HepG2 (cell line): Measurements from ENCODE around the gene ST6GAL2. TPM values are rescaled to one million over a fixed set of nuclear protein-coding genes. Genes with fewer than 3 reads are reported as not detected.

Experiments used
- ATAC-seq: fragments of 200-7000 bp; cut with Tn5 transposase; 3 replicates; pipeline ENCODE4 v1.9.1; 2020; ENCODE audit warnings: mild to moderate bottlenecking, moderate library complexity
- BruUV-seq: library from RNA; stranded (reverse); fragments of 400-500 nt; replicated peaks from 2 replicates; lab custom pipeline; 2021; lab: Mats Ljungman, UMichigan
- CTCF ChIA-PET: fragments of 300-600 bp; formaldehyde crosslinking; extraction: SDS; loops from one replicate; lab custom pipeline; 2021; ENCODE audit warnings: low total read pairs, inconsistent platforms, low intra/inter-chr PET ratio; lab: Yijun Ruan, JAX
- POLR2A ChIA-PET: fragments of 350-600 bp; sonication (Branson Sonifier 250); formaldehyde crosslinking; loops from one replicate; lab custom pipeline; 2020; ENCODE audit warnings: antibody characterized with exemption, inconsistent platforms; lab: Yijun Ruan, JAX
- DNase-seq: peaks from one replicate; pipeline ENCODE4 v3.0.0-alpha.2; 2015; ENCODE audit warnings: low spot score
- FAIRE-seq: peaks from 3 replicates; lab custom pipeline; 2011; peaks lifted over from hg19 to GRCh38; lab: Jason Lieb, UNC
- H2AFZ ChIP-seq: one replicate; pipeline ENCODE4 v1.6.1; 2011; ENCODE audit warnings: low read length, inconsistent platforms
- H3K27ac ChIP-seq: fragments of 300-600 bp; 3 replicates; pipeline ENCODE4 v1.8.0; 2011; ENCODE audit warnings: mixed run types, mild to moderate bottlenecking, mixed read lengths, low read length, inconsistent platforms; ENCODE audit not compliant: insufficient read depth; ENCODE audit errors: extremely low read length
- H3K27me3 ChIP-seq, 2 experiments: fragments of 200-600 bp in 1 of 2; 2 replicates in 1 of 2; 3 replicates in 1 of 2; pipeline versions ENCODE4 v1.6.0 to v1.8.0; 2011; ENCODE audit warnings: low read length in 2 of 2, mild to moderate bottlenecking in 2 of 2, moderate library complexity in 2 of 2, inconsistent platforms in 1 of 2; ENCODE audit not compliant: insufficient read depth in 2 of 2, control insufficient read depth in 1 of 2
- H3K36me3 ChIP-seq, 2 experiments: fragments of 200-600 bp in 1 of 2; replicated peaks in 1 of 2; 2 replicates in 1 of 2; 3 replicates in 1 of 2; pipeline versions ENCODE4 v1.5.1 to v1.8.0; 2011; ENCODE audit warnings: low read length in 2 of 2, inconsistent platforms in 1 of 2; ENCODE audit not compliant: insufficient read depth in 2 of 2, control insufficient read depth in 1 of 2
- H3K4me1 ChIP-seq: 2 replicates; pipeline ENCODE4 v1.5.1; 2012; ENCODE audit warnings: low read length, inconsistent platforms; ENCODE audit not compliant: insufficient read depth
- H3K4me2 ChIP-seq: 2 replicates; pipeline ENCODE4 v1.6.0; 2011; ENCODE audit warnings: low read depth, low read length, inconsistent platforms
- H3K4me3 ChIP-seq, 3 experiments: fragments of 200-600 bp in 1 of 3; sonication (generic), shearing (Covaris generic) in 1 of 3; replicated peaks in 1 of 3; 2 replicates each; pipeline ENCODE4 v1.5.1; 2011 to 2016; ENCODE audit warnings: low read length in 3 of 3, inconsistent platforms in 2 of 3, low read depth in 2 of 3, mild to moderate bottlenecking in 2 of 3, control low read depth in 1 of 3, mixed read lengths in 1 of 3; ENCODE audit not compliant: insufficient read depth in 1 of 3
- H3K79me2 ChIP-seq: one replicate; pipeline ENCODE4 v1.6.1; 2011; ENCODE audit warnings: low read length, inconsistent platforms; ENCODE audit not compliant: insufficient read depth
- H3K9ac ChIP-seq: 2 replicates; pipeline ENCODE4 v1.6.0; 2011; ENCODE audit warnings: mild to moderate bottlenecking, low read depth, low read length, inconsistent platforms; ENCODE audit not compliant: insufficient read depth
- H3K9me3 ChIP-seq: 2 replicates; pipeline ENCODE4 v1.5.1; 2012; ENCODE audit warnings: mild to moderate bottlenecking, low read length
- H4K20me1 ChIP-seq: 2 replicates; pipeline ENCODE4 v1.6.0; 2011; ENCODE audit warnings: inconsistent platforms, mild to moderate bottlenecking, low read length, moderate library complexity; ENCODE audit not compliant: insufficient read depth
- BCL6 ChIP-seq: IDR thresholded peaks from 2 replicates; pipeline ENCODE4 v1.6.1; 2016; ENCODE audit warnings: missing genetic modification reagents, missing compliant biosample characterization
- MLLT10 ChIP-seq: sonication (generic); formaldehyde crosslinking; IDR thresholded peaks from 2 replicates; pipeline ENCODE4 v1.4.0; 2020; ENCODE audit warnings: missing genetic modification reagents
- MXI1 ChIP-seq: IDR thresholded peaks from 3 replicates; pipeline ENCODE4 v1.6.1; 2012; ENCODE audit warnings: low read depth, low read length, inconsistent platforms, borderline replicate concordance
- NR2F2 ChIP-seq: IDR thresholded peaks from 2 replicates; pipeline ENCODE4 v1.6.1; 2012; ENCODE audit warnings: low read depth, inconsistent platforms, borderline replicate concordance
- NR2F6 ChIP-seq, 2 experiments: IDR thresholded peaks; 2 replicates each; pipeline ENCODE4 v1.6.1; 2016; ENCODE audit warnings: antibody characterized with exemption in 1 of 2, mild to moderate bottlenecking in 1 of 2
- RBM22 ChIP-seq: fragments of 200-400 bp; formaldehyde crosslinking; optimal IDR thresholded peaks from 2 replicates; pipeline ENCODE3; 2017; ENCODE audit warnings: mild to moderate bottlenecking, low read length, moderate library complexity
- TEAD3 ChIP-seq: optimal IDR thresholded peaks from 2 replicates; pipeline ENCODE3; 2016; ENCODE audit warnings: borderline replicate concordance
- ZFP37 ChIP-seq: sonication (generic); formaldehyde crosslinking; IDR thresholded peaks from 2 replicates; pipeline ENCODE4 v1.4.0; 2020; ENCODE audit warnings: missing genetic modification reagents, borderline replicate concordance
- ZFP91 ChIP-seq: sonication (generic); formaldehyde crosslinking; IDR thresholded peaks from 2 replicates; pipeline ENCODE4 v1.9.0; 2022; ENCODE audit warnings: missing genetic modification reagents, mild to moderate bottlenecking, borderline replicate concordance
- ZNF841 ChIP-seq: sonication (generic); formaldehyde crosslinking; IDR thresholded peaks from 2 replicates; pipeline ENCODE4 v1.8.1; 2023; ENCODE audit warnings: missing genetic modification reagents, borderline replicate concordance
- ZSCAN21 ChIP-seq: sonication (generic); formaldehyde crosslinking; IDR thresholded peaks from 2 replicates; pipeline ENCODE4 v1.8.0; 2022; ENCODE audit warnings: mild to moderate bottlenecking, missing genetic modification reagents, moderate library complexity, borderline replicate concordance
- WGBS: methylation state at CpG from one replicate; pipeline ENCODE4 v1.1.6; 2017; ENCODE audit warnings: low lambda C conversion rate; 5-methylcytosine and 5-hydroxymethylcytosine counted together
- in situ Hi-C: cut with HindIII; loops from 2 replicates; pipeline ENCODE4 v1.10.0; 2017; ENCODE audit warnings: low pct_unique_long_range_greater_than_20kb; ENCODE audit not compliant: extremely low pct_ligation_motif_present
- intact Hi-C: fragments of 100-400 bp; cut with micrococcal nuclease; formaldehyde crosslinking; loops from one replicate; pipeline ENCODE4 v1.10.0; 2022; ENCODE audit not compliant: unreplicated experiment
- polyA plus RNA-seq, 8 experiments: library from polyadenylated mRNA; depleted of rRNA in 3 of 8; stranded (reverse) in 7 of 8; unstranded in 1 of 8; fragments of >200 nt; fragmentation: Illumina TruSeq in 4 of 8; extraction: Trizol in 4 of 8; gene quantifications; 2 replicates each; pipeline versions ENCODE4 v1.2.1 to v1.2.3, GENCODE V29; 2011 to 2016; ENCODE audit warnings: low read depth in 4 of 8, missing spikeins in 1 of 8, mixed read lengths in 1 of 8; ENCODE audit not compliant: insufficient read depth in 1 of 8
- total RNA-seq, 5 experiments: library from RNA; depleted of rRNA; stranded (reverse); fragments of >200 nt; fragmentation: Illumina TruSeq; extraction: Trizol; gene quantifications; 2 replicates each; pipeline ENCODE4 v1.2.3, GENCODE V29; 2016; ENCODE audit warnings: low read depth in 1 of 5

The ST6GAL2 gene
- total and polyA plus RNA-seq, 2 of the 13 experiments (the other 11 are each of a cell fraction or from before 2014, with no cell fraction given): not detected

- ChIA-PET CTCF (no interaction called here), POLR2A (no interaction called here)
- Histone ChIP-seq H3K9me3 (no peaks in the 10 kb centered on the region), H2AFZ (no peak overlapping the region), H3K79me2 (no peaks in the 10 kb centered on the region), H3K4me2 (no peak overlapping the region), H3K4me1 (no peaks in the 10 kb centered on the region), H3K27ac (no peak overlapping the region), H3K36me3 (no peaks in the 10 kb centered on the region), H3K9ac (no peak overlapping the region), H3K4me3 (no peak overlapping the region), H3K27me3 (peaks cover 0 to 4% of the 10 kb centered on the region in 2 experiments; a peak in 1 of 5 replicates), H4K20me1 (no peaks in the 10 kb centered on the region)
- ATAC-seq: no peak
- TF ChIP-seq NR2F6 (IDR thresholded peaks at IDR 0.05) (no peak), NR2F6 (CRISPR knock-in tag; IDR thresholded peaks at IDR 0.05) (no peak), MLLT10 (CRISPR knock-in tag) (no peak), BCL6 (CRISPR knock-in tag) (no peak), ZFP91 (CRISPR knock-in tag) (no peak), ZFP37 (CRISPR knock-in tag) (no peak), RBM22 (no peak), ZNF841 (CRISPR knock-in tag) (no peak), NR2F2 (no peak), MXI1 (no peak), ZSCAN21 (CRISPR knock-in tag) (no peak), TEAD3 (CRISPR knock-in tag) (no peak)
- DNase-seq: no peak
- no peak for FAIRE-seq
- in situ Hi-C loops: no loop called here
- WGBS: 0% methylated on average over 6 of the region's 6 CpGs
- intact Hi-C loops: no loop called here
- no TSS peak for BruUV-seq
Observed at GRCh38 chr2:106831816-106832569, 54.0 kb downstream of the ST6GAL2 start.
